Glutamatergic neuron (in vitro differentiated cells): Measurements from ENCODE around the gene CDK4. TPM values are rescaled to one million over a fixed set of nuclear protein-coding genes. Genes with fewer than 3 reads are reported as not detected.

Source experiments
- DNase-seq: peaks from one replicate; pipeline ENCODE4 v3.0.0; 2022
- H3K27ac Mint-ChIP-seq: one replicate; pipeline ENCODE4 v1.8.0; 2020; ENCODE audit warnings: mild to moderate bottlenecking, mixed read lengths, inconsistent platforms; ENCODE audit not compliant: unreplicated experiment
- H3K27me3 Mint-ChIP-seq: one replicate; pipeline ENCODE4 v1.8.0; 2020; ENCODE audit warnings: mild to moderate bottlenecking, moderate library complexity, mixed read lengths, inconsistent platforms; ENCODE audit not compliant: unreplicated experiment
- H3K36me3 Mint-ChIP-seq: one replicate; pipeline ENCODE4 v1.8.0; 2020; ENCODE audit warnings: mild to moderate bottlenecking, mixed read lengths, inconsistent platforms; ENCODE audit not compliant: unreplicated experiment
- H3K4me1 Mint-ChIP-seq: one replicate; pipeline ENCODE4 v1.8.0; 2020; ENCODE audit warnings: mild to moderate bottlenecking, low read depth, mixed read lengths, inconsistent platforms; ENCODE audit not compliant: unreplicated experiment
- H3K4me3 Mint-ChIP-seq: one replicate; pipeline ENCODE4 v1.8.0; 2020; ENCODE audit warnings: mild to moderate bottlenecking, mixed read lengths, inconsistent platforms; ENCODE audit not compliant: unreplicated experiment
- H3K9me3 Mint-ChIP-seq: one replicate; pipeline ENCODE4 v1.8.0; 2020; ENCODE audit warnings: mild to moderate bottlenecking, moderate library complexity, mixed read lengths, inconsistent platforms; ENCODE audit not compliant: unreplicated experiment
- total RNA-seq: library from RNA; stranded (reverse); fragmentation: NEBNext Ultra II Directional; extraction: Animal tissue kit (Norgen Biotek cat#: 25700); gene quantifications from one replicate; pipeline ENCODE4 v1.2.1, GENCODE V29; 2021; ENCODE audit not compliant: unreplicated experiment
- TF ChIP-seq, protein P1 (sequence below): fragments of 200-600 bp; sonication (generic); IDR thresholded peaks from one replicate; pipeline ENCODE4 v1.5.0; 2021; ENCODE audit not compliant: partially characterized antibody, unreplicated experiment

CDK4 gene
- total RNA-seq, 1 donor from 2014 or later: 123 TPM

GRCh38 chr12:57765003-57765697 is 13.0 kb upstream of the CDK4 start:
- Mint-ChIP-seq H3K27me3 (peaks cover 18% of the 10 kb centered on the region), H3K4me3 (no peak overlapping the region), H3K27ac (no peak overlapping the region), H3K36me3 (peaks cover 6% of the 10 kb centered on the region), H3K9me3 (peaks cover 4% of the 10 kb centered on the region), H3K4me1 (peaks cover 5% of the 10 kb centered on the region)
- TF ChIP-seq, protein P1, sequence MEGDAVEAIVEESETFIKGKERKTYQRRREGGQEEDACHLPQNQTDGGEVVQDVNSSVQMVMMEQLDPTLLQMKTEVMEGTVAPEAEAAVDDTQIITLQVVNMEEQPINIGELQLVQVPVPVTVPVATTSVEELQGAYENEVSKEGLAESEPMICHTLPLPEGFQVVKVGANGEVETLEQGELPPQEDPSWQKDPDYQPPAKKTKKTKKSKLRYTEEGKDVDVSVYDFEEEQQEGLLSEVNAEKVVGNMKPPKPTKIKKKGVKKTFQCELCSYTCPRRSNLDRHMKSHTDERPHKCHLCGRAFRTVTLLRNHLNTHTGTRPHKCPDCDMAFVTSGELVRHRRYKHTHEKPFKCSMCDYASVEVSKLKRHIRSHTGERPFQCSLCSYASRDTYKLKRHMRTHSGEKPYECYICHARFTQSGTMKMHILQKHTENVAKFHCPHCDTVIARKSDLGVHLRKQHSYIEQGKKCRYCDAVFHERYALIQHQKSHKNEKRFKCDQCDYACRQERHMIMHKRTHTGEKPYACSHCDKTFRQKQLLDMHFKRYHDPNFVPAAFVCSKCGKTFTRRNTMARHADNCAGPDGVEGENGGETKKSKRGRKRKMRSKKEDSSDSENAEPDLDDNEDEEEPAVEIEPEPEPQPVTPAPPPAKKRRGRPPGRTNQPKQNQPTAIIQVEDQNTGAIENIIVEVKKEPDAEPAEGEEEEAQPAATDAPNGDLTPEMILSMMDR: peak; percentile 20
- peak; percentile 67 for DNase-seq

- Mint-ChIP-seq H3K4me3 (peak overlapping the region; percentile 46), H3K27me3 (peaks cover 19% of the 10 kb centered on the region)
Measured at GRCh38 chr12:57764662-57765002, 12.5 kb upstream of the CDK4 start.

DNA sequence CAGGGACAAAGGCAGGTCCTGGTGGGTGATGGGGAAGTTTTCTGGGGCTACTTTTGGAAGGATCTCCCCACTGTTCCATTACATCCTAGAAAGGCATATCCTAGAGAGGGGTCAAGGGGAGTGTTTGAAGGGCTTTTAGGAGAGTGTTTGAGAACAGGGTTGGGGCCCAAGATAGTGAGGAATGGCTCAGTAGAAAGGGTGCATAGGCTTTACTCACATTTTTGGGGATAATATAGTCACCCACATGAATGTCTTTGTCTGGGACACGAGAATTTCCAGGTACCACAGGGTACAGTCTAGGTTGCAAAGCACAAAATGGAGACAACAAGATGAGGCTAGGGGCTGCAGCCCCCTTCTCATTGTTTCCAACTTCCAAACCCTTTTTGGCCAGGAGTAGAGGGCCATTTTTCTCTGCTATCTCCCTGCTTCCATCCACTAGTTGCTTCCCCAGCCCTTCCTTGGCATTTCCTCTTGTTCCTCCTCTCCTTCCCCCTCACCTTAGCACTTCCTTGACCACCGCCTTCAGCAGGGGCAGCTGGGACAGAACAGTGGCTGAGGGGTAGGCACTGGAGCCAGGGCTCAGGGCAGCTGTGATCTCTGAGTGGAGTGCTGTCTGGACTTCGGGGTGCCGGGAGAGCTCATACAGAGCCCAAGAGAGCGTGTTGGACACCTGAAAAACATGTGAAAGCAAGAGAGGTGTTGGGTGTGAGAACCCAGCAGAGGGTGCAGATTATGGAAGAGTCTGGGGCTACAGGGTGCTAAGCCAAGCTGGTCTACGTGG is 12.0 kb upstream of the CDK4 start:
- peaks cover 20% of the 10 kb centered on the region for H3K27me3 Mint-ChIP-seq
- peak overlapping the region; percentile 46 for H3K4me3 Mint-ChIP-seq
- DNase-seq: no peak
- no peak overlapping the region for H3K27ac Mint-ChIP-seq
- H3K9me3 Mint-ChIP-seq: peaks cover 4% of the 10 kb centered on the region
- H3K36me3 Mint-ChIP-seq: peaks cover 6% of the 10 kb centered on the region
- H3K4me1 Mint-ChIP-seq: peaks cover 5% of the 10 kb centered on the region
- TF ChIP-seq, protein P1: no peak

More at GRCh38 chr12:57764662-57765002, 12.5 kb upstream of the CDK4 start:
- Mint-ChIP-seq H3K4me1 (peaks cover 5% of the 10 kb centered on the region), H3K36me3 (peaks cover 6% of the 10 kb centered on the region), H3K27ac (no peak overlapping the region), H3K9me3 (peaks cover 4% of the 10 kb centered on the region)
- TF ChIP-seq, protein P1: no peak
- no peak for DNase-seq

DNA sequence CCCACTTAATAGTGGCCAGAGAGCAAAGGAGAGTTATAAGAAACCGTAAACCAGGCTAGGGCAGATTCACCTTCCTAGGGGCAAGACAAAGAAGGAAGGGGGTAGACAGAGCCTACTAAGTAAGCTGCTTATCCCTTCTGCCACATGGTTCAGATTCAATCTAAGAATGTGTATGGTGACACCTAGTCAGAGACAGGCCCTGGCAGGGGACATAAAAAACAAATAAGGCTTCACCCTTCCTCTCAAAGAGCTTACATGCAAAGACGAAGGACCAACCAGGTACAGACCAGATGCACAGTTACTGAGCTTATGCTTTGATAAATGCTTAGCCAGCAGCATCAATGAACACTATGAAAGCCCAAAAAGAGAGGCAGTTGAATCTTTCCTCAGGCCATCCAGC is 10.4 kb upstream of the CDK4 start:
- H3K4me3 Mint-ChIP-seq: no peak overlapping the region
- H3K27me3 Mint-ChIP-seq: peaks cover 20% of the 10 kb centered on the region
- no peak for DNase-seq
- H3K9me3 Mint-ChIP-seq: peaks cover 4% of the 10 kb centered on the region
- TF ChIP-seq, protein P1: no peak
- no peak overlapping the region for H3K27ac Mint-ChIP-seq
- H3K36me3 Mint-ChIP-seq: peaks cover 6% of the 10 kb centered on the region
- H3K4me1 Mint-ChIP-seq: peaks cover 5% of the 10 kb centered on the region
